ENCODE data around the gene ISX. TPM values are rescaled to one million over a fixed set of nuclear protein-coding genes. Genes with fewer than 3 reads are reported as not detected.

The ISX gene
- total and polyA plus RNA-seq, 2 of the 13 experiments (the other 11 are each of a cell fraction or from before 2014, with no cell fraction given) = 1.4 to 1.8 TPM

GRCh38 chr22:35064664-35065063 is 1.3 kb upstream of the ISX start:
- peak overlapping the region; percentile 54 for H3K27ac ChIP-seq (ENCODE audit: extremely low read length, insufficient read depth, low read length)
- ChIA-PET CTCF (ENCODE audit: low intra/inter-chr PET ratio, low total read pairs) (no interaction called here), POLR2A (no interaction called here)
- no peak overlapping the region for H2AFZ ChIP-seq (ENCODE audit: low read length)
- intact Hi-C loops (cut with micrococcal nuclease; ENCODE audit: unreplicated experiment) (no loop called here), in situ Hi-C loops (cut with HindIII; ENCODE audit: extremely low pct_ligation_motif_present, low pct_unique_long_range_greater_than_20kb) (no loop called here)
- peak; percentile 82 for ATAC-seq
- no TSS peak for BruUV-seq (replicated peaks)
- no peaks in the 10 kb centered on the region for H4K20me1 ChIP-seq (ENCODE audit: insufficient read depth, low read length)
- H3K27me3 ChIP-seq (ENCODE audit: control insufficient read depth in 1 of 2, insufficient read depth in 2 of 2, low read length in 2 of 2) = no peaks in the 10 kb centered on the region
- DNase-seq (ENCODE audit: low spot score) = peak; percentile 83
- peak; percentile 87 for FAIRE-seq
- H3K4me3 ChIP-seq (replicated peaks in 1 of 3; ENCODE audit: insufficient read depth in 1 of 3, low read depth in 2 of 3, low read length in 3 of 3) = no peak overlapping the region
- H3K79me2 ChIP-seq (ENCODE audit: insufficient read depth, low read length) = no peaks in the 10 kb centered on the region
- H3K9me3 ChIP-seq (ENCODE audit: low read length) = no peaks in the 10 kb centered on the region
- H3K4me2 ChIP-seq (ENCODE audit: low read depth, low read length) = peak overlapping the region; percentile 73
- 0% methylated on average over 1 of the region's 1 CpG for WGBS (ENCODE audit: low lambda C conversion rate)
- no peaks in the 10 kb centered on the region for H3K36me3 ChIP-seq (replicated peaks in 1 of 2; ENCODE audit: control insufficient read depth in 1 of 2, insufficient read depth in 2 of 2, low read length in 2 of 2)
- H3K9ac ChIP-seq (ENCODE audit: insufficient read depth, low read depth, low read length) = no peak overlapping the region
- peaks cover 56% of the 10 kb centered on the region for H3K4me1 ChIP-seq (ENCODE audit: insufficient read depth, low read length)
- TF ChIP-seq ZNF383 (CRISPR knock-in tag; IDR thresholded peaks at IDR 0.05; ENCODE audit: borderline replicate concordance) = no peak
- TF ChIP-seq EP300 (IDR thresholded peaks at IDR 0.05; ENCODE audit: low read depth in 2 of 2, low read length in 2 of 2) = no peak
- no peak for TF ChIP-seq EP300 (CRISPR knock-in tag; IDR thresholded peaks at IDR 0.05; ENCODE audit: borderline replicate concordance)
- TF ChIP-seq ZKSCAN5 (CRISPR knock-in tag; IDR thresholded peaks at IDR 0.05) = no peak
- TF ChIP-seq SOX5 (CRISPR knock-in tag; IDR thresholded peaks at IDR 0.05; ENCODE audit: borderline replicate concordance) = peak; percentile 33; the same call in 1 of the 2 replicates
- no peak for TF ChIP-seq SMYD3 (CRISPR knock-in tag; IDR thresholded peaks at IDR 0.05)
- TF ChIP-seq RFX1 (IDR thresholded peaks at IDR 0.05) = no peak
- peak; percentile 94 for TF ChIP-seq RFX5 (IDR thresholded peaks at IDR 0.05; ENCODE audit: low read depth, low read length)
- 0 out of 2 replicates have a peak, but pooled peaks have one; percentile 11 for TF ChIP-seq FOXA3 (CRISPR knock-in tag; IDR thresholded peaks at IDR 0.05)
- TF ChIP-seq NFAT5 (CRISPR knock-in tag; IDR thresholded peaks at IDR 0.05) = no peak
- peak; percentile 53; the same call in 1 of the 2 replicates for TF ChIP-seq RFXAP (CRISPR knock-in tag; IDR thresholded peaks at IDR 0.05; ENCODE audit: borderline replicate concordance)
- TF ChIP-seq ZMAT5 (CRISPR knock-in tag; IDR thresholded peaks at IDR 0.05; ENCODE audit: borderline replicate concordance, low read depth) = no peak
- TF ChIP-seq ZNF777 (CRISPR knock-in tag; IDR thresholded peaks at IDR 0.05) = no peak
- no peak for TF ChIP-seq SIN3B (IDR thresholded peaks at IDR 0.05; ENCODE audit: low read length)
- no peak for TF ChIP-seq POGK (CRISPR knock-in tag; conservative IDR thresholded peaks at IDR 0.05)
- no peak for TF ChIP-seq ZNF260 (CRISPR knock-in tag; IDR thresholded peaks at IDR 0.05; ENCODE audit: borderline replicate concordance, low read depth)
- no peak for TF ChIP-seq NR0B2 (CRISPR knock-in tag; IDR thresholded peaks at IDR 0.05)
- TF ChIP-seq MAFK (conservative IDR thresholded peaks at IDR 0.05 in 1 of 2, IDR thresholded peaks at IDR 0.05 in 1 of 2; ENCODE audit: low read length in 2 of 2) = peak; percentile 83 to 84
- no peak for TF ChIP-seq CCAR2 (optimal IDR thresholded peaks at IDR 0.05; ENCODE audit: low read depth, low read length)
